GM12878 (cell line): ENCODE results near the gene ITGAV. TPM values are rescaled to one million over a fixed set of nuclear protein-coding genes. Genes with fewer than 3 reads are reported as not detected.
"Not testable (repeated sequence)": the region's sequence is repeated elsewhere in the genome, so short reads cannot be mapped to it uniquely, and the experiment has no call there.

Experiments used
- ATAC-seq: fragments of 200-7000 bp; cut with Tn5 transposase; 3 replicates; pipeline ENCODE4 v1.9.1; 2020; ENCODE audit warnings: mild to moderate bottlenecking, moderate library complexity
- BruUV-seq: library from RNA; stranded (reverse); fragments of 400-500 nt; replicated peaks from 2 replicates; lab custom pipeline; 2021; lab: Mats Ljungman, UMichigan
- CTCF ChIA-PET: fragments of 300-600 bp; sonication (Branson Sonifier 250); formaldehyde crosslinking; extraction: SDS; loops from one replicate; lab custom pipeline; 2021; ENCODE audit warnings: inconsistent platforms; lab: Yijun Ruan, JAX
- POLR2A ChIA-PET: fragments of 350-600 bp; formaldehyde crosslinking; extraction: SDS; loops from one replicate; lab custom pipeline; 2021; ENCODE audit warnings: inconsistent platforms; lab: Charles Lee
- RAD21 ChIA-PET: fragments of 300-600 bp; sonication (Branson Sonifier 250); formaldehyde crosslinking; loops from one replicate; lab custom pipeline; 2023; ENCODE audit warnings: antibody characterized with exemption; ENCODE audit not compliant: unreplicated experiment; lab: Charles Lee
- SMC1A ChIA-PET: fragments of 300-600 bp; sonication (Branson Sonifier 250); formaldehyde crosslinking; loops from one replicate; lab custom pipeline; 2023; ENCODE audit not compliant: unreplicated experiment, uncharacterized antibody; lab: Charles Lee
- DNase-seq: peaks from one replicate; pipeline ENCODE4 v3.0.0-alpha.2; 2011; ENCODE audit warnings: low read depth, low spot score
- FAIRE-seq: peaks from 3 replicates; lab custom pipeline; 2011; peaks lifted over from hg19 to GRCh38; lab: Jason Lieb, UNC
- H2AFZ ChIP-seq: 2 replicates; pipeline ENCODE4 v1.6.0; 2011; ENCODE audit warnings: low read depth, low read length, control low read depth; ENCODE audit not compliant: control insufficient read depth
- H3K27ac ChIP-seq: 2 replicates; pipeline ENCODE4 v1.5.1; 2011; ENCODE audit warnings: control low read depth; ENCODE audit not compliant: control insufficient read depth, insufficient read depth
- H3K27me3 ChIP-seq, 2 experiments: replicated peaks in 1 of 2; 2 replicates each; pipeline versions ENCODE4 v1.6.0 to v1.6.1; 2011; ENCODE audit warnings: low read length in 1 of 2; ENCODE audit not compliant: control insufficient read depth in 2 of 2, insufficient read depth in 2 of 2
- H3K36me3 ChIP-seq, 2 experiments: 2 replicates each; pipeline ENCODE4 v1.5.1; 2011; ENCODE audit warnings: low read length in 1 of 2; ENCODE audit not compliant: control insufficient read depth in 2 of 2, insufficient read depth in 2 of 2
- H3K4me1 ChIP-seq: 2 replicates; pipeline ENCODE4 v1.6.1; 2011; ENCODE audit warnings: mild to moderate bottlenecking, low read length, moderate library complexity, mixed read lengths; ENCODE audit not compliant: control insufficient read depth, insufficient read depth
- H3K4me2 ChIP-seq: 2 replicates; pipeline ENCODE4 v1.6.0; 2011; ENCODE audit warnings: control low read depth; ENCODE audit not compliant: control insufficient read depth, insufficient read depth
- H3K4me3 ChIP-seq: fragments of 200-600 bp; sonication (generic); 2 replicates; pipeline ENCODE4 v1.5.1; 2016
- H3K79me2 ChIP-seq: 2 replicates; pipeline ENCODE4 v1.6.0; 2011; ENCODE audit warnings: low read length; ENCODE audit not compliant: control insufficient read depth, insufficient read depth
- H3K9ac ChIP-seq: 2 replicates; pipeline ENCODE4 v1.8.0; 2011; ENCODE audit warnings: low read length, control low read depth, mixed read lengths; ENCODE audit not compliant: control insufficient read depth, insufficient read depth
- H3K9me3 ChIP-seq: replicated peaks from 3 replicates; pipeline ENCODE4 v1.5.1; 2011; ENCODE audit warnings: mild to moderate bottlenecking, low read length; ENCODE audit not compliant: control insufficient read depth, insufficient read depth
- H4K20me1 ChIP-seq: 2 replicates; pipeline ENCODE4 v1.6.0; 2011; ENCODE audit not compliant: control insufficient read depth, insufficient read depth
- WGBS: methylation state at CpG from one replicate; pipeline ENCODE4 v1.1.6; 2016; ENCODE audit warnings: low lambda C conversion rate; ENCODE audit not compliant: insufficient replicate concordance, insufficient coverage; ENCODE audit errors: missing lambda C conversion rate; 5-methylcytosine and 5-hydroxymethylcytosine counted together
- in situ Hi-C: fragments of 300-500 bp; cut with MboI; formaldehyde crosslinking; loops from 9 replicates; pipeline ENCODE4 v1.14.3; 2018; ENCODE audit warnings: mixed read lengths
- intact Hi-C: fragments of 100-400 bp; cut with micrococcal nuclease; formaldehyde crosslinking; loops from one replicate; pipeline ENCODE4 v1.14.2; 2022; ENCODE audit not compliant: unreplicated experiment
- polyA plus RNA-seq, 11 experiments: library from polyadenylated mRNA; depleted of rRNA in 4 of 11; unstranded in 6 of 11; stranded (reverse) in 5 of 11; fragments of >200 nt; fragmentation: Nextera tagmentation in 4 of 11; fragmentation: Illumina TruSeq in 1 of 11; extraction: Ambion mirVana in 4 of 11; extraction: Trizol in 1 of 11; gene quantifications; 1 replicate in 1 of 11; 2 replicates in 10 of 11; pipeline versions ENCODE4 v1.2.1 to v1.2.3, GENCODE V29; 2011 to 2016; ENCODE audit warnings: inconsistent platforms in 2 of 11, missing spikeins in 2 of 11, low read depth in 1 of 11
- total RNA-seq, 4 experiments: library from RNA; depleted of rRNA in 3 of 4; stranded (reverse); fragments of >200 nt in 3 of 4; fragmentation: Illumina TruSeq in 1 of 4; extraction: Trizol in 1 of 4; gene quantifications; 2 replicates each; pipeline versions ENCODE4 v1.2.1 to v1.2.3, GENCODE V29; 2013 to 2021

Gene ITGAV
- total and polyA plus RNA-seq, 10 of the 15 experiments (the other 5 are each of a cell fraction or from before 2014, with no cell fraction given), result 2.1 to 10.8 (median 6.1) TPM

GRCh38 chr2:186568600-186568999 is 21.3 kb upstream of the ITGAV start:
- H3K27me3 ChIP-seq, H3K9me3 ChIP-seq, FAIRE-seq, H2AFZ ChIP-seq, H3K79me2 ChIP-seq, DNase-seq, H3K9ac ChIP-seq, intact Hi-C loops, H3K27ac ChIP-seq, in situ Hi-C loops, ATAC-seq, BruUV-seq, RAD21 ChIA-PET, H4K20me1 ChIP-seq, POLR2A ChIA-PET, H3K4me2 ChIP-seq, H3K36me3 ChIP-seq, CTCF ChIA-PET, H3K4me3 ChIP-seq, H3K4me1 ChIP-seq: not testable (repeated sequence)
- SMC1A ChIA-PET, result interaction anchor here (2.3 kb wide), 1 partner anchor 17 kb away, joined by 5 read pairs; no protein-coding TSS in a partner anchor
- WGBS, result 100% methylated on average over 1 of the region's 1 CpG

GRCh38 chr2:186569127-186569526 is 20.7 kb upstream of the ITGAV start:
- H3K36me3 ChIP-seq, H3K4me1 ChIP-seq, ATAC-seq, H2AFZ ChIP-seq, POLR2A ChIA-PET, H3K4me2 ChIP-seq, BruUV-seq, in situ Hi-C loops, H4K20me1 ChIP-seq, DNase-seq, H3K9me3 ChIP-seq, FAIRE-seq, RAD21 ChIA-PET, CTCF ChIA-PET, H3K27ac ChIP-seq, intact Hi-C loops, H3K79me2 ChIP-seq, H3K27me3 ChIP-seq, H3K9ac ChIP-seq, H3K4me3 ChIP-seq: not testable (repeated sequence)
- SMC1A ChIA-PET, result interaction anchor here (2.3 kb wide), 1 partner anchor 16 kb away, joined by 5 read pairs; no protein-coding TSS in a partner anchor
- WGBS, result 17% methylated on average over 1 of the region's 1 CpG
